Activated CD4-positive, alpha-beta T cell treated with anti-CD3 and anti-CD28 coated beads, Interleukin-2, Interleukin-4, amounts not matched to agents 100 ng/mL and 50 ng/mL, durations not matched to agents 16 hours and 8 hours (primary cell): ENCODE data around the gene LGR6.
"Not testable (repeated sequence)": the region's sequence is repeated elsewhere in the genome, so short reads cannot be mapped to it uniquely, and the experiment has no call there.

Experiments used
- DNase-seq: peaks from one replicate; pipeline ENCODE4 v3.0.0-alpha.2; 2020; ENCODE audit warnings: low spot score

The LGR6 gene

GRCh38 chr1:202240226-202240625 is 46.6 kb downstream of the LGR6 start:
- DNase-seq = not testable (repeated sequence)

GRCh38 chr1:202240956-202241355 is 47.4 kb downstream of the LGR6 start:
- DNase-seq = no peak

- no peak for DNase-seq
Measured at GRCh38 chr1:202241376-202242079, 47.9 kb downstream of the LGR6 start.

- DNase-seq = no peak
Measured at GRCh38 chr1:202242080-202242419, 48.5 kb downstream of the LGR6 start.

GRCh38 chr1:202243006-202243405 is 49.4 kb downstream of the LGR6 start:
- no peak for DNase-seq

GRCh38 chr1:202244841-202245261 is 51.3 kb downstream of the LGR6 start:
- DNase-seq = no peak

GRCh38 chr1:202245391-202245790 is 51.8 kb downstream of the LGR6 start:
- DNase-seq = no peak

GRCh38 chr1:202247104-202247503 is 53.5 kb downstream of the LGR6 start:
- DNase-seq = no peak

- DNase-seq = no peak
Measured at GRCh38 chr1:202247837-202248795, 54.5 kb downstream of the LGR6 start.

- no peak for DNase-seq
Measured at GRCh38 chr1:202248861-202249260, 55.3 kb downstream of the LGR6 start.

- no peak for DNase-seq
Measured at GRCh38 chr1:202249436-202249835, 55.8 kb downstream of the LGR6 start.

- DNase-seq = no peak
Measured at GRCh38 chr1:202249846-202250245, 56.2 kb downstream of the LGR6 start.

GRCh38 chr1:202250982-202251381 is 57.4 kb downstream of the LGR6 start:
- no peak for DNase-seq

- DNase-seq = no peak
Measured at GRCh38 chr1:202251424-202252256, 58.0 kb downstream of the LGR6 start.

GRCh38 chr1:202252271-202252670 is 58.7 kb downstream of the LGR6 start:
- no peak for DNase-seq

- DNase-seq = no peak
Measured at GRCh38 chr1:202254454-202255252, 61.1 kb downstream of the LGR6 start.

- DNase-seq = no peak
Measured at GRCh38 chr1:202255343-202255742, 61.7 kb downstream of the LGR6 start.

- no peak for DNase-seq
Measured at GRCh38 chr1:202259705-202260104, 66.1 kb downstream of the LGR6 start.

GRCh38 chr1:202261209-202261958 is 67.8 kb downstream of the LGR6 start:
- DNase-seq = not testable (repeated sequence)

- no peak for DNase-seq
Measured at GRCh38 chr1:202263628-202264027, 70.0 kb downstream of the LGR6 start.

- no peak for DNase-seq
Measured at GRCh38 chr1:202264300-202264699, 70.7 kb downstream of the LGR6 start.
